Measurements from ENCODE around the gene PAX3. TPM values are rescaled to one million over a fixed set of nuclear protein-coding genes. Genes with fewer than 3 reads are reported as not detected.

PAX3 gene
- total RNA-seq, 1 donor from 2014 or later: not detected

DNA sequence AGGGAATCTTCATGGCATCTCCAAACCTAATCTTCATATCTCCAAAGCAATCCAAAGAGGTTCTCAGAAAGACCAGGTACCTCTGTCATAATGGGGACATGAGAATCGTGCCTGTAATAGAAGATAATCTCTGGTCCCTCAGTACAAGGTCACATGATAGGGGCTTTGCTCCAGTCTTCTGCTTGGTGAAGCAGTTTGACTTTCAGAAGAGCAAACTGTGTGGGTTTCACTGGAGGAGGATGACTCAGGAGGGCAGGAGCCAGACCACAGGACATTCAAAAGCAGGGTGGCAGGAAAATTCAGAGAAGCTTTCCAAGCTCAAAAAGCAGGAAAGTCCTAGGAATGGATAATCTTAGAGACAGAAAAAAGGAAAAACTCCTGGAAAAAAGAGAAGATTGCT lies 10.6 kb upstream of the PAX3 start:
- no peak overlapping the region for H3K4me3 ChIP-seq
- intact Hi-C loops (cut with DNase I): no loop called here
- no peaks in the 10 kb centered on the region for H3K9me3 ChIP-seq
- H3K27me3 ChIP-seq: peaks cover 24% of the 10 kb centered on the region
- H3K4me1 ChIP-seq: peaks cover 37% of the 10 kb centered on the region
- no peak overlapping the region for H3K27ac ChIP-seq
- no peak for TF ChIP-seq POLR2A (IDR thresholded peaks at IDR 0.05)
- TF ChIP-seq, protein P1, sequence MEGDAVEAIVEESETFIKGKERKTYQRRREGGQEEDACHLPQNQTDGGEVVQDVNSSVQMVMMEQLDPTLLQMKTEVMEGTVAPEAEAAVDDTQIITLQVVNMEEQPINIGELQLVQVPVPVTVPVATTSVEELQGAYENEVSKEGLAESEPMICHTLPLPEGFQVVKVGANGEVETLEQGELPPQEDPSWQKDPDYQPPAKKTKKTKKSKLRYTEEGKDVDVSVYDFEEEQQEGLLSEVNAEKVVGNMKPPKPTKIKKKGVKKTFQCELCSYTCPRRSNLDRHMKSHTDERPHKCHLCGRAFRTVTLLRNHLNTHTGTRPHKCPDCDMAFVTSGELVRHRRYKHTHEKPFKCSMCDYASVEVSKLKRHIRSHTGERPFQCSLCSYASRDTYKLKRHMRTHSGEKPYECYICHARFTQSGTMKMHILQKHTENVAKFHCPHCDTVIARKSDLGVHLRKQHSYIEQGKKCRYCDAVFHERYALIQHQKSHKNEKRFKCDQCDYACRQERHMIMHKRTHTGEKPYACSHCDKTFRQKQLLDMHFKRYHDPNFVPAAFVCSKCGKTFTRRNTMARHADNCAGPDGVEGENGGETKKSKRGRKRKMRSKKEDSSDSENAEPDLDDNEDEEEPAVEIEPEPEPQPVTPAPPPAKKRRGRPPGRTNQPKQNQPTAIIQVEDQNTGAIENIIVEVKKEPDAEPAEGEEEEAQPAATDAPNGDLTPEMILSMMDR (IDR thresholded peaks at IDR 0.05): no peak
- TF ChIP-seq POLR2AphosphoS5 (IDR thresholded peaks at IDR 0.05; ENCODE audit: insufficient read depth in 1 of 2, low read depth in 1 of 2): no peak
- no peak for DNase-seq (ENCODE audit: extremely low spot score in 2 of 2)
- no peaks in the 10 kb centered on the region for H3K36me3 ChIP-seq

DNA sequence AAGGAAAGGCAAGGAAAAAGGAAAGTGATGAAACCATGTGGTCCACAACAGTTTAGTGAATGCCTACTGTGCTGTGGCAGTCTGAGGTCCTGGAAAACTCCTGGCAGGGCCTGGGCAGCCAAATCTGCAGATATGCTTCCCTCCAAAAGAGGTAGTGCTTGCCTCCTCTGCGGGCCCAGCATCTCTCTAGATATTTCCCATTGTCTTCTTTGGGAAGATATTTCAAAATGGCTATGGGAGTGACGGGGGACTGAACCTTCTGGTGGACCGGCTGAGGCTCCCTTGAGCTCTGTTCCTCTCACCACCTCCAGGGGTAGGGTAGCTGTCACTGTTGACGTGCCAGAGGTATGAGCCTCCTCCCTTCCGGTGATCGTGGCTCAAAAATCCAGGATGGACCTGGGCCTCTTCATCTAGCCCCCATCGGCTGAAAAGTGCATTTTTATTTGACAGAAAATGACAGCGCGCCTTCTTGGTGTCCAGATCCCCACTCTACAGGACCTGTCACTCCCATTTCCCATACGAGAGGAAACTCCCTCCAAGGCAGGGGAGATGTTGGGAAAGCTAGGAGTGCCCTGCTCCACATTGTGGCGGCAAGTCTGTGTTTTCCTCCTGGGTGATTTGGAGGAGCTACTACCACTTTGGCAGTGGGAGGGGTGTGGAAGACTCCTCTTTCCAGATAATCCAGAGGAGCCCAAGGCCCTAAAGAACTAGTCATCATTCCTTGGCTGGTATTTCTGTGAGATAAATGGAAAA lies 9.4 kb upstream of the PAX3 start:
- Histone ChIP-seq H3K36me3 (no peaks in the 10 kb centered on the region), H3K27ac (no peak overlapping the region), H3K4me1 (peaks cover 37% of the 10 kb centered on the region), H3K4me3 (no peak overlapping the region), H3K27me3 (peaks cover 33% of the 10 kb centered on the region), H3K9me3 (no peaks in the 10 kb centered on the region)
- intact Hi-C loops (cut with DNase I): no loop called here
- no peak for DNase-seq (ENCODE audit: extremely low spot score in 2 of 2)
- TF ChIP-seq, protein P1 (IDR thresholded peaks at IDR 0.05): no peak
- TF ChIP-seq POLR2AphosphoS5 (IDR thresholded peaks at IDR 0.05; ENCODE audit: insufficient read depth in 1 of 2, low read depth in 1 of 2) (no peak), POLR2A (IDR thresholded peaks at IDR 0.05) (no peak)

DNA sequence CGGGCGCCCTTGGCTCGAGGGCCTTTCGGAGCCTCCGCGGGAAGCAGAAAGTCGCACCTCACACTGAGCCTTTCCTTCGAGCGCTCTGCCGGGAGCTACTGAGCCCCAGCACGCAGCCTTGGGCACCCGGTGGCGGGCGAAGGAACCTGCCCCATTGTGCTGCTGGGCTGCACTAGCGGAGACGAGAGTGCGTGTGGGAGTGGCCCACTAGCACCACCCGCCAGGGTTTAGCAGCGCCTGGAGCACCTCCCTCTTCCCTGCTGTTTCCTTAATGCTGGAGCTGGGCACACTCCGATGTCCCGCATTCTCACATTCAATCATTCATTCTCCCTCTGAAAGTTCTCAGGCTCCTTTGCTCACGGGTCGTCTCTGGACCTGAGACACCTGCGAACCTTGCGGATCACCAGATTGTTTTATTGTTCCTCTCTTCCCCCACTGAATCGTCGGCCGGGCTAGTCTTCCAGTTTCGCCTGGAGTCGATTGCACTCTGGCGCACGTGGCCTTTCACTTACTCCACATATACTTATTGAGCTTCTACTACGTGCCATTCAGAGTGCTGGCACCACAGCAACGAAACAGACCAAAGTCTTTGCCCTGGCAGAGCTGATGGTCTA lies 8.5 kb upstream of the PAX3 start:
- no peak overlapping the region for H3K27ac ChIP-seq
- no peak for DNase-seq (ENCODE audit: extremely low spot score in 2 of 2)
- peaks cover 32% of the 10 kb centered on the region for H3K4me1 ChIP-seq
- no peak overlapping the region for H3K4me3 ChIP-seq
- no peaks in the 10 kb centered on the region for H3K36me3 ChIP-seq
- intact Hi-C loops (cut with DNase I): no loop called here
- no peak for TF ChIP-seq POLR2AphosphoS5 (IDR thresholded peaks at IDR 0.05; ENCODE audit: insufficient read depth in 1 of 2, low read depth in 1 of 2)
- TF ChIP-seq POLR2A (IDR thresholded peaks at IDR 0.05): no peak
- TF ChIP-seq, protein P1 (IDR thresholded peaks at IDR 0.05): no peak
- H3K27me3 ChIP-seq: peaks cover 35% of the 10 kb centered on the region
- H3K9me3 ChIP-seq: no peaks in the 10 kb centered on the region

DNA sequence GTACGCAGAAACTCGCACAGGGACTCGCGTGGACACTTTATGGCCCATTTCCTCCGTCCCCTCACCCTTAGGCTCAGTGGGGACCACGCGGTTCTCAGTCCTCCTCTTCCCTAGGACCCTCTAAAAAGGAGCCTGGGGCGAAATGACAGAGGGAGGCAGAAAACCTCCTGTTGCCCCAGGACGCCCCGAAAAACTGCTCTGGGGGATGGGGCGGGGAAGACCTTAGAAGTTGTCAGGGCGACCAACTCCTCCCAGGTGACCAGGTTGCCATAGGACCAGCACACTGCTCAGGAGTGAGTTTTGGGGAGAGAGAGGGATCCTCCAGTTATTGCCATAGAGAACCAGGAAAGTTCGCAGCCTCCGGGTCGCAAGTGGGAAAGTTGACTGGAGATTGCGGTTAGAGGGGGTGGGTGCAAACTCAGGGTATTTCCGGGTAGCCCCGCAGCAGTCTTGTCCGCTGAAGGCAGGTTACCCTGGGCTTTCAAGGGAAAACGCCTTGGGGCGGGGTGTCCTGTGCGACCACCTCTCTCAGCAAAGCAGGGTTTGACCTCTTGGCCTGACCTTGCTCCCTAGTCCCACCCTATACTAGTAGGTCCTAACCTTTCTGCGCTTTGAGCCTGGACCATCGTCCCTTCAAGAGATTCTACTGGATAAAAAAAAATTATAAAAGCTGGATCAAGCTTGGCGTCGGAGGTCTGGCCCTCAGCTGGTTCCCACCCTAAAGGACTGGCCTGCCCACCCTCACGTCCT lies 7.8 kb upstream of the PAX3 start:
- peak overlapping the region; percentile 34 to 50 for H3K4me3 ChIP-seq
- H3K9me3 ChIP-seq: no peaks in the 10 kb centered on the region
- DNase-seq (ENCODE audit: extremely low spot score in 2 of 2): no peak
- intact Hi-C loops (cut with DNase I): no loop called here
- no peak overlapping the region for H3K27ac ChIP-seq
- H3K4me1 ChIP-seq: peaks cover 30% of the 10 kb centered on the region
- H3K27me3 ChIP-seq: peaks cover 35% of the 10 kb centered on the region
- H3K36me3 ChIP-seq: no peaks in the 10 kb centered on the region
- TF ChIP-seq, protein P1 (IDR thresholded peaks at IDR 0.05): no peak
- no peak for TF ChIP-seq POLR2A (IDR thresholded peaks at IDR 0.05)
- TF ChIP-seq POLR2AphosphoS5 (IDR thresholded peaks at IDR 0.05; ENCODE audit: insufficient read depth in 1 of 2, low read depth in 1 of 2): no peak

Data from vagina (tissue), 2 donors.